GM12878 (cell line): ENCODE results near the gene MDN1.

Source experiments
- BHLHE40 ChIP-seq, 2 experiments: fragments of 450-650 bp in 1 of 2; IDR thresholded peaks; 2 replicates each; pipeline ENCODE4 v1.6.1; 2011 to 2017; ENCODE audit warnings: low read depth in 2 of 2, borderline replicate concordance in 1 of 2, improper control_type of control experiment in 1 of 2, low read length in 1 of 2, mild to moderate bottlenecking in 1 of 2
- CEBPB ChIP-seq, 2 experiments: fragments of 150-350 bp in 1 of 2; IDR thresholded peaks; 2 replicates each; pipeline ENCODE4 v1.6.1; 2012 to 2014; ENCODE audit warnings: low read depth in 2 of 2, low read length in 2 of 2, borderline replicate concordance in 1 of 2, inconsistent platforms in 1 of 2
- CHD1 ChIP-seq: IDR thresholded peaks from 2 replicates; pipeline ENCODE4 v1.6.1; 2012; ENCODE audit warnings: low read depth, low read length, improper control_type of control experiment
- E2F4 ChIP-seq: IDR thresholded peaks from 2 replicates; pipeline ENCODE4 v1.6.1; 2012; ENCODE audit warnings: low read depth, low read length, improper control_type of control experiment
- HCFC1 ChIP-seq: fragments of 150-350 bp; IDR thresholded peaks from 2 replicates; pipeline ENCODE4 v1.6.1; 2014; ENCODE audit warnings: low read length

GRCh38 chr6:89830170-89830809, 10.7 kb upstream of the MDN1 start:
- TF ChIP-seq CHD1 = no peak
- no peak for TF ChIP-seq BHLHE40 (IDR thresholded peaks at IDR 0.05; ENCODE audit: borderline replicate concordance in 1 of 2, low read depth in 2 of 2, low read length in 1 of 2)
- no peak for TF ChIP-seq CEBPB (IDR thresholded peaks at IDR 0.05; ENCODE audit: borderline replicate concordance in 1 of 2, low read depth in 2 of 2, low read length in 2 of 2)
- no peak for TF ChIP-seq E2F4
- TF ChIP-seq HCFC1 = no peak
